EH (cell line): ENCODE measurements around the gene CASP7.

Source experiments
- DNase-seq: peaks from one replicate; pipeline ENCODE4 v3.0.0-alpha.2; 2015; ENCODE audit warnings: low read depth

The CASP7 gene

DNA sequence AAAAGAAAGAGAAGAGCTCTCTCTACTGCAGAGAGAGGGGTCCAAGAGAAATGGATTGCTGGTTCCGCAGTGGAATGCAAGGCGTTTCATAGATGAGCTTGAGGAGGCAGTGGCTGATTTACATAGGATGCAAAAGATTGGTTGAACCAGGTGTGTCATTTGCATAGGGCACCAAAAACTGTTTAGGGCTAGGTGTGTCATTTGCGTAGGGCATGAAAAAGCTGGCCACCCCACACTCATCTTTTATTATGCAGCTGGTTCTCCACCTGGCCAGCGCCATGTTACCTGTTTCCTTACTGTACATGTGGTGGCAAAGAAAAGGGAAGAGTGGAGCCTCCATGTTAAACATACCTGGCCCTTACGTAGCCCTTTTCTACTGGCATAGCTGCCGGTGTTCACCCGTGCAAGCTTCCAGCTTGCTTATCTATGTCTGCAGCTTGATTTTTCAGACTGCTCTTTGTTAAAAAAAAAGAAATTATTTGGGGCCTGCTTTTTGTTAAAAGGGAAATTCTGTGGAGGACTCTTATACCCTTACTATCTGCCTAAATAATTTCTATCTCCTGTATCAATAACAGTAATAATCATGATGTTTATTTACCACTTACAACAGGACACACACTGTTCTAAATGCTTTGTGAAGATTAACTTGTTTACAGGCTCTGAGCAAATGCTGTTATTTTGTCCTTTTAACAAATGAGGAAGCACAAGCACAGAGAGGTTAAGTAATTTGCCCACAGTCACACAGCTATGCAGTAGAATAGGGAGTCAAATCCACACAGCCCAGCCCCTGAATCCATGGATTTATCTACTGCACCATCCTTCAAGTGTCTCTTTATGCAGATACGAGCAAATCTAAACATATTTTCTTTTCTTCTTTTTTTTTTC is 33.3 kb downstream of the CASP7 start:
- no peak for DNase-seq

DNA sequence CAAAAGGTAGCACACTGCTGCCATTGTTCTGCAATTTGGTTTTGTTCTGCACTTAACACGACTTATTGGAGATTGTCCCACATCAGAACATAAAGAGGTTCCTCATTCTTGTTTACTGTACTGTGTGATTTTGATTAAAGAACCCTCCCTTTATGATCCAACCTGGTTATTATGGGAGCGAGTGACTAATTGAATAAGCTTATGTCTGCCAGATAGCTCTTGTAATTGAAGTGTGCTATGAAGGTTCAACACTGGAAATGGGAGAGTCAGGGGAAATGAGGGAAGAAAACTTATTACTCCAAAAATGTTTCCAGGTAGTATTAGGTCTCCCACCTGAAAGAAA is 33.9 kb downstream of the CASP7 start:
- no peak for DNase-seq

DNA sequence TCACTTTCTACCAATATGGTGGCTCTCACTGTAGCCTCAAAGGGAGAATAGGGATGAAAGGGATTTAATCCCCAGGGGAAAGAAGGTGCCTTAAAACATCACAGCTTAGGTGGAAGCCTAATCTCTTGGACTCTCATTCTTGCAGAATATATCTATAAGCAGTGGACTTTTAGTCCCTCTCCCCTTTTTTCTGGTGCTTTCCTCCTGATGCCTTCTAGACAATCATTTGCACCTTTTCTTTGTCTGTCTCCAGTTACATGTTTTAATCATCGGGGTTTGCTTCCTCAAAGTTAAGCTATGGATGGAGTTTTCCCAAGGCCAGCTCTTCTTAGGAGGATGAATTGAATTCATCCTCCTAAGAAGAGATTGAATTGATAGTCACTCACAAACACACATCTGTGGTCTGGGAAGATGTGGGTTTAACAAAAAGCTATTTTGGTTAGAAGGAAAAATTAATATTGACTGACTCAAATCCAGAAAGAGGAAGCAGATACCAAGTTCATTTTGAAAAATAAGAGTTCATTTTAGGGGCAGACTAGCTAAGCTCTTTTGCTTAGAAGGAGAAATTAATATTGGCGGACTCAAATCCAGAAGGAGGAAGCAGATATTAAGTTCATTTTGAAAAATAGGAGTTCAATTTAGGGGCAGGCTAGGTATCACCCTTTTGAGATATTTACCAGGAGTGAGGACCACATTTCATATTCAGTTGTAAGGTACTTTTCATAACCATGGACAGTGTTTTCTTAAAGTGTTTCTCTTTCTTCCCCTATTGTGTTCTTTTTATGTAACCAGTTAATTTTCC is 36.6 kb downstream of the CASP7 start:
- no peak for DNase-seq

GRCh38 chr10:113718969-113719822 is 39.5 kb downstream of the CASP7 start:
- DNase-seq, result no peak

GRCh38 chr10:113720386-113720785 is 40.7 kb downstream of the CASP7 start:
- no peak for DNase-seq

DNA sequence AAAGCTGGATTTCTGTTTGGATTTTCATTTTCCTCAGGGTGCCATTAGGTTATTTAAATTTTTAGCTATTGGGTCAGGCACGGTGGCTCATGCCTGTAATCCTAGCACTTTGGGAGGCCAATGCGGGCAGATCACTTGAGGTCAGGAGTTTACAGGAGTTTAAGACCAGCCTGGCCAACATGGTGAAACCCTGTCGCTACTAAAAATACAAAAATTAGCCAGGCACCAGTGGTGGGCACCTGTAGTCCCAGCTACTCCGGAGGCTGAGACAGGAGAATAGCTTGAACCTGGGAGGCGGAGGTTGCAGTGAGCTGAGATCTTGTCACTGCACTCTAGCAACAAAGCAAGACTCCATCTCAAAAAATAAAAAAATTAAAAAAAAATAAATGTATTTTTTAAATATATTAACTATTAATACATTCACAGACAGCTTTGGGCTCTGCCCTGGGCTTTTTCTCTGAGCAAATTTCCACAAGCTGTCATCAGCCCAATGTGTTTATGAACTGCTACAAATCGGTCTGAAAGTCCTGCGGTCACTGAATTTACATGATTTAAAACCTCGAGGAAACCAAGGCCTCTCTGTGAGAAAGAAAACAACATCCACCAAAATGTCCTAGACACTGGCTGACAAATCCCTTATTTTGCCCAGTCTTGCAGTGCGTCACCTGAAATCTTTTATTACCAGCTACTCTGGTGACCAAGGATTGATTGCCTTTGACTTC is 52.6 kb downstream of the CASP7 start:
- DNase-seq, result no peak

DNA sequence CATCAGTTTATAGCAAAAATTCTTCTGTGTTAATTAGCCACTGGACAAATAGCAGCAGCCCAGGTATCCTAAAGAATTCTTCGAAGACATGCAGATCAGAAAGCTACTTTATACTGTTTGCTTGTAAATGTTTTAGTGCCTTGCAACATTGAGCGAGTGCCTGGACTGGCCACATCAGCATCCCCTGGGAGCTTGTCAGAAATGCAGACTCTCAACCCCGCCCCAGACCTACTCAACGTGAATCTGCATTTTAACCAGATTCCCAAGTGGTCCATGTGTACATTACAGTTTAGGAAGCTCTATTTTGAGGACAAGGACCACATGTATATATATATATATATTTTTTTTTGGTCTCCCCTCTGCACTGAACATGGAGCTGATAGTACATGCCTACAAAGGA is 53.3 kb downstream of the CASP7 start:
- no peak for DNase-seq

DNA sequence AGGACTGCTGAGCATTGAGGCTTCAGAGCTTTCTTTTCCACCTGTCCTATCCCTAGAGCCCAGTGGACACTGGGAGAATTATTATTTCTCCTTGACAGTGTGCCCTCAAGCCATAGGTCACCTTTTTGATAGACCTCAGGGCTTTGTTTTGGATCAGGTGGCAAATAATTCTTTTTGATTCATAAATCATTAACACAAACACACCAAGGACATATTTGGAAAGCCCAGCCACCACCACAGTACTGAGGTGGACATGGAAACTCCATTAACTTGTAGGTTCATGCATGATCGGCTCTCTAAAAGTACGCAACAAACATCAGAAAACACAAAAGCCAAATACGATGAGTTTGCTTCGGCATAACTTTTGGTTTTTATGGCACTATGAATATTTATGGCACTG is 53.9 kb downstream of the CASP7 start:
- DNase-seq, result no peak

GRCh38 chr10:113735913-113736312 is 56.2 kb downstream of the CASP7 start:
- peak; percentile 22 for DNase-seq

DNA sequence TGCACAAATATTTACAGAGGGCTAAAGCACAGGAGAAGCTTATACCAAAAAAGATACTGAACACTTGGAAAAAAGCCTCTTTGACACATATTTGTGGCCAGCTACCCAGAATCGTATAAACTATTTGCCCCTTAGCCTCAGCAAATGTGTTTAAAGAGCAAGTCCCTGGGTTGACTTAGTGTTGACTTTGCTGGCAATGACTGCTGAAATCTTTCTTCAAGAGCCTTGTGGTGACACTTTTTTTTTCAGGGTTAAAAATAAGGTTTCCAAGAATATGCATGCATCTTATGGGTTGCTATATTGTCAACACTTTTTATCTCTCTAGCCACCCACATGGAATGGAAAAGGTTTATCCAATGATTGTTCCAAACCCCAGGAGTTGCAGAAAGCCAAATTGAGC is 56.9 kb downstream of the CASP7 start:
- peak; percentile 81 for DNase-seq

GRCh38 chr10:113739031-113739430 is 59.3 kb downstream of the CASP7 start:
- no peak for DNase-seq

- DNase-seq, result no peak
Measured at GRCh38 chr10:113739577-113739976, 59.9 kb downstream of the CASP7 start.

DNA sequence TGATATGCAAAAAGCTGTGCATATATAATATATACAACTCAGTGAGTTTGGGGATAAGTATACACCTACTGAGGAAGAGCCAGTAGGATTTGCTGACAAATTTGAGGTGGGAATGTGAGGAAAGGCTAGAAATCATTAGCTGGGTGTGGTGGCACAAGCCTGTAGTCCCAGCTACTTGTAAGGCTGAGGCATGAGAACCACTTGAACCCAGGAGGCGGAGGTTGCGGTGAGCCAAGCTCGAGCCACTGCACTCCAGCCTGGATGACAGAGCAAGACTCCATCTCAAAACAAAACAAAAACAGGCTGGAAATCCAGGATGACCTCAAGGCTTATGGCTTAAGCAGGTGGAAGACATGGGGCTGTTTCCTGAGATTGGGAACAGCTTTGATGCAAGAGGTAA is 61.1 kb downstream of the CASP7 start:
- no peak for DNase-seq

GRCh38 chr10:113742466-113742865 is 62.8 kb downstream of the CASP7 start:
- DNase-seq, result no peak

DNA sequence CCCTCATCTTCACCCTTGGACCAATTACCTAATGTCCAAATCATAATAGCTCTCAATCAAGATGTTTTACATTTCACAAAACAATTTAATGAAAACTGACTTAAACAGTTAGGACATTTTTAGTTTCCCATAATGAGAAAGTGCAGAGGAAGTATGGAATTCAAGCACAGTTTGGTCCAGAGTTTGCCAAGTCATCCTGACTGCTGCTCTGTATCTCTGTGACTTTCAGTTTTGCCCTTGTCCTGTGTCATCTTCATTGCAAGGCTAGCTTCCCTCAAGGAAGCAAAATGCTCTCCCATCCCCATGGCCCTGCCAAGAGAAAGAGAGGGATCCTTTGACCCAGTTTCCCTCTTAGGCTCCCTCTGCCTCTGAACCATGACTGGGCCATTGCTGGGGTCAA is 63.9 kb downstream of the CASP7 start:
- peak; percentile 54 for DNase-seq

DNA sequence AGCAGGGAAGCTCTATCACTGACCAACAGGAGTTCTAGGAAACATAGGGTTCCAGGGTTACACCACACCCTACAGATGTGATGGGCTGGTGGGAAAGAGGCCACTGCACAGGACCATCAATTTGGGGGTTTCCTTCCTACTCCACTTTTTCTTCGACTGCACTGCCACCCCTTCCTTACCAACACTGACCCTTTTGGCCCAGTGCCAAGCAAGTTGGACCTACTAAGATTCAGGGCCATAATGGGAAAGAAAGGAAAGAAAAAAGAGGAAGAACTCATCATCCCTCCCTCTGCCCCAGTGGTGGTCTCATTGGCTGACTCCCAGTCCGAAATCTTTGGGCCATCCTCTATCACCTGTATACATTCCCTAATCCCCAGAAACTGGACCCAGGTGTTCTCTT is 65.7 kb downstream of the CASP7 start:
- DNase-seq, result no peak

GRCh38 chr10:113746217-113746957 is 66.7 kb downstream of the CASP7 start:
- DNase-seq, result peak; percentile 95

GRCh38 chr10:113751181-113751732 is 71.5 kb downstream of the CASP7 start, which contains the start of gene PLEKHS1:
TSS of gene PLEKHS1 (plus strand) at chr10:113751682. CDS start at chr10:113755278, 3,596 bp downstream.
- DNase-seq, result peak; percentile 87

- DNase-seq, result no peak
Measured at GRCh38 chr10:113752553-113752952, 72.8 kb downstream of the CASP7 start.

DNA sequence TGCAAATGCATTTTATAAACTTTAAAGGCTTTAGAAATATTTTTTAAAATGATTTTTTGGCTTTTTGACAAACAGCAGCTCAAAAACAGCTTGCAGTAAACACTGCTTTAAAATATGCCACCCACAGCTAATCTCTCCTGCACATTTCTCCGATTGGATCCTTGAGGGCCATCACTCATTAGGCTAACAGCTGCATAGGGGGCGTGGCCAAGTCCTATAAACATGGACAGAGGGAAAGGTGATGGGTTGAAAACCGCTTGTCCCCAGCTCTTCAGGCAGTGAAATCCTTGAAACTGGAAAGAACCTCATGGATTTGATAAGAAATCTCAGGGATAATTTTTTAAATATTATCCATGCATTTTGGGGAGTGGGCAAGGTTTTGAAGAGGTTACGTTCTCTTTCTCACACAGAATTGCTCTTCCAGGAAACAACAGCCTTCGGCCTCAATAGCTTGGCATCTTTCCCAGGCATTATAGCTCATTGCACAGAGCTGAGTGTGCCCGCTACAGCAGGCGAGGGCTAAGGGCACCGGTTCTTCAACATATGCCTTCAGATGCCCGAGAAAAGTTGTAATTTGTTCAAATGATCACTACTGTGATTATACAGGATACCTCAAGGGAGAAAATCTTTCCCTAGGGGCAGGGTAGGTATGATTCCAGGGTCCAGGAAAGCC is 73.4 kb downstream of the CASP7 start:
- no peak for DNase-seq
